Fibroblast of lung (primary cell): ENCODE data around the gene BUD13.

Experiments used
- EZH2 ChIP-seq: IDR thresholded peaks from 2 replicates; pipeline ENCODE4 v1.5.1; 2012; ENCODE audit warnings: low read length, control low read depth, mild to moderate bottlenecking; ENCODE audit errors: missing control alignments
- TF ChIP-seq, protein P1 (sequence below), 2 donors: IDR thresholded peaks in 1 of 2; conservative IDR thresholded peaks in 1 of 2; 1 replicate in 1 of 2; 2 replicates in 1 of 2; pipeline ENCODE4 v1.5.1; 2011 to 2012; ENCODE audit warnings: low read length in 2 of 2, control low read depth in 1 of 2, inconsistent platforms in 1 of 2, low read depth in 1 of 2, mild to moderate bottlenecking in 1 of 2

GRCh38 chr11:116822575-116822974 lies 49.8 kb upstream of the BUD13 start:
- TF ChIP-seq, protein P1, sequence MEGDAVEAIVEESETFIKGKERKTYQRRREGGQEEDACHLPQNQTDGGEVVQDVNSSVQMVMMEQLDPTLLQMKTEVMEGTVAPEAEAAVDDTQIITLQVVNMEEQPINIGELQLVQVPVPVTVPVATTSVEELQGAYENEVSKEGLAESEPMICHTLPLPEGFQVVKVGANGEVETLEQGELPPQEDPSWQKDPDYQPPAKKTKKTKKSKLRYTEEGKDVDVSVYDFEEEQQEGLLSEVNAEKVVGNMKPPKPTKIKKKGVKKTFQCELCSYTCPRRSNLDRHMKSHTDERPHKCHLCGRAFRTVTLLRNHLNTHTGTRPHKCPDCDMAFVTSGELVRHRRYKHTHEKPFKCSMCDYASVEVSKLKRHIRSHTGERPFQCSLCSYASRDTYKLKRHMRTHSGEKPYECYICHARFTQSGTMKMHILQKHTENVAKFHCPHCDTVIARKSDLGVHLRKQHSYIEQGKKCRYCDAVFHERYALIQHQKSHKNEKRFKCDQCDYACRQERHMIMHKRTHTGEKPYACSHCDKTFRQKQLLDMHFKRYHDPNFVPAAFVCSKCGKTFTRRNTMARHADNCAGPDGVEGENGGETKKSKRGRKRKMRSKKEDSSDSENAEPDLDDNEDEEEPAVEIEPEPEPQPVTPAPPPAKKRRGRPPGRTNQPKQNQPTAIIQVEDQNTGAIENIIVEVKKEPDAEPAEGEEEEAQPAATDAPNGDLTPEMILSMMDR (conservative IDR thresholded peaks at IDR 0.05 in 1 of 2, IDR thresholded peaks at IDR 0.05 in 1 of 2; ENCODE audit: low read depth in 1 of 2, low read length in 2 of 2): no peak
- no peak for TF ChIP-seq EZH2
